Panc1 (cell line): ENCODE results near the gene GSK3B. TPM values are rescaled to one million over a fixed set of nuclear protein-coding genes. Genes with fewer than 3 reads are reported as not detected.

Experiments
- ATAC-seq: fragments of 200-7000 bp; cut with Tn5 transposase; 2 replicates; pipeline ENCODE4 v1.9.1; 2020; ENCODE audit warnings: mild to moderate bottlenecking, moderate library complexity
- BruUV-seq: library from RNA; stranded (reverse); fragments of 400-500 nt; replicated peaks from 2 replicates; lab custom pipeline; 2021; lab: Mats Ljungman, UMichigan
- CTCF ChIA-PET: fragments of 300-600 bp; sonication (Branson Sonifier 250); formaldehyde crosslinking; loops from one replicate; lab custom pipeline; 2022; ENCODE audit warnings: antibody characterized with exemption; lab: Charles Lee
- POLR2A ChIA-PET: fragments of 300-600 bp; sonication (Branson Sonifier 250); formaldehyde crosslinking; loops from one replicate; lab custom pipeline; 2022; ENCODE audit warnings: antibody characterized with exemption; lab: Charles Lee
- DNase-seq: peaks from one replicate; pipeline ENCODE4 v3.0.0-alpha.2; 2010; ENCODE audit warnings: low read depth, low spot score
- H3K27ac ChIP-seq: 2 replicates; pipeline ENCODE4 v1.5.1; 2011; ENCODE audit warnings: mild to moderate bottlenecking, low read length, inconsistent platforms
- H3K27me3 ChIP-seq: fragments of 200-500 bp; sonication (Bioruptor generic); 2 replicates; pipeline ENCODE4 v1.6.0; 2014; ENCODE audit warnings: low read length, inconsistent platforms; ENCODE audit not compliant: control insufficient read depth, insufficient read depth
- H3K36me3 ChIP-seq: fragments of 200-500 bp; sonication (Bioruptor generic); 2 replicates; pipeline ENCODE4 v1.5.1; 2014; ENCODE audit warnings: inconsistent platforms, mild to moderate bottlenecking, low read length, moderate library complexity; ENCODE audit not compliant: control insufficient read depth, insufficient read depth
- H3K4me1 ChIP-seq: 2 replicates; pipeline ENCODE4 v1.5.1; 2011; ENCODE audit warnings: inconsistent platforms, mild to moderate bottlenecking, low read length, moderate library complexity; ENCODE audit not compliant: control insufficient read depth, insufficient read depth
- H3K4me3 ChIP-seq, 2 experiments: 2 replicates each; pipeline ENCODE4 v1.5.1; 2011 to 2012; ENCODE audit warnings: low read depth in 2 of 2, low read length in 2 of 2, mild to moderate bottlenecking in 2 of 2, inconsistent platforms in 1 of 2, moderate library complexity in 1 of 2
- H3K9me3 ChIP-seq: fragments of 200-500 bp; sonication (Bioruptor generic); 2 replicates; pipeline ENCODE4 v1.5.1; 2014; ENCODE audit warnings: low read depth, mild to moderate bottlenecking, inconsistent platforms, low read length, moderate library complexity; ENCODE audit not compliant: control insufficient read depth, insufficient read depth
- CTCF ChIP-seq: fragments of 450-650 bp; IDR thresholded peaks from 2 replicates; pipeline ENCODE4 v1.5.1; 2017; ENCODE audit warnings: mild to moderate bottlenecking
- POLR2AphosphoS5 ChIP-seq: IDR thresholded peaks from 2 replicates; pipeline ENCODE4 v1.6.1; 2012; ENCODE audit warnings: mild to moderate bottlenecking, low read depth, low read length, moderate library complexity
- REST ChIP-seq, 2 experiments: IDR thresholded peaks; 2 replicates each; pipeline ENCODE4 v1.6.1; 2011 to 2012; ENCODE audit warnings: low read depth in 2 of 2, control low read depth in 1 of 2, low read length in 1 of 2, mild to moderate bottlenecking in 1 of 2, moderate library complexity in 1 of 2; ENCODE audit not compliant: insufficient read depth in 1 of 2
- SIN3A ChIP-seq: IDR thresholded peaks from 2 replicates; pipeline ENCODE4 v1.6.1; 2012; ENCODE audit warnings: low read depth, mild to moderate bottlenecking, low read length, moderate library complexity, borderline replicate concordance; ENCODE audit not compliant: insufficient read depth
- TCF7L2 ChIP-seq: IDR thresholded peaks from 2 replicates; pipeline ENCODE4 v1.6.1; 2011; ENCODE audit warnings: mild to moderate bottlenecking, low read depth, low read length, inconsistent platforms
- in situ Hi-C: cut with HindIII; loops from 2 replicates; pipeline ENCODE4 v1.10.0; 2016; ENCODE audit warnings: low sequenced_read_pairs, low pct_unique_long_range_greater_than_20kb
- intact Hi-C: fragments of 100-400 bp; cut with micrococcal nuclease; formaldehyde crosslinking; loops from one replicate; pipeline ENCODE4 v1.10.0; 2022; ENCODE audit not compliant: unreplicated experiment
- total RNA-seq: library from RNA; stranded (reverse); gene quantifications from one replicate; pipeline ENCODE4 v1.2.1, GENCODE V29; 2021; ENCODE audit not compliant: unreplicated experiment

GSK3B gene
- total RNA-seq, 1 experiment from 2014 or later: 35.3 TPM

GRCh38 chr3:119829420-119829819 is 264.8 kb downstream of the GSK3B start:
- DNase-seq (no peak), ATAC-seq (no peak)
- Histone ChIP-seq H3K27me3 (no peaks in the 10 kb centered on the region), H3K36me3 (no peaks in the 10 kb centered on the region), H3K9me3 (no peaks in the 10 kb centered on the region), H3K4me3 (no peak overlapping the region), H3K4me1 (no peaks in the 10 kb centered on the region), H3K27ac (no peak overlapping the region)
- ChIA-PET CTCF (no interaction called here), POLR2A (no interaction called here)
- in situ Hi-C loops: no loop called here
- BruUV-seq: no TSS peak
- intact Hi-C loops: no loop called here
- TF ChIP-seq POLR2AphosphoS5: no peak
- TF ChIP-seq REST (IDR thresholded peaks at IDR 0.05; ENCODE audit: insufficient read depth in 1 of 2, low read depth in 2 of 2, low read length in 1 of 2): no peak
- TF ChIP-seq TCF7L2: no peak

GRCh38 chr3:119826711-119827608 is 267.3 kb downstream of the GSK3B start:
- intact Hi-C loops (no loop called here), in situ Hi-C loops (no loop called here)
- BruUV-seq: no TSS peak
- ChIA-PET CTCF (no interaction called here), POLR2A (interaction anchor here (0.6 kb wide), 1 partner anchor 1759 kb away, joined by 8 read pairs; no protein-coding TSS in a partner anchor)
- Histone ChIP-seq H3K4me1 (no peaks in the 10 kb centered on the region), H3K27ac (no peak overlapping the region), H3K27me3 (no peaks in the 10 kb centered on the region), H3K9me3 (no peaks in the 10 kb centered on the region), H3K4me3 (no peak overlapping the region), H3K36me3 (no peaks in the 10 kb centered on the region)
- DNase-seq: no peak
- TF ChIP-seq CTCF (no peak), POLR2AphosphoS5 (no peak), TCF7L2 (no peak), REST (IDR thresholded peaks at IDR 0.05; ENCODE audit: insufficient read depth in 1 of 2, low read depth in 2 of 2, low read length in 1 of 2) (no peak), SIN3A (no peak)
- ATAC-seq: no peak
